Spinal cord (tissue), 10 donors: ENCODE measurements around the gene KCNH1. TPM values are rescaled to one million over a fixed set of nuclear protein-coding genes. Genes with fewer than 3 reads are reported as not detected.

Experiments
- DNase-seq, 6 donors: peaks; one replicate each; pipeline versions ENCODE4 v3.0.0 to v3.0.0-alpha.2; 2013 to 2015; ENCODE audit warnings: low spot score in 6 of 6, low read depth in 4 of 6
- H3K27ac ChIP-seq: one replicate; pipeline ENCODE4 v1.5.1; 2013; ENCODE audit warnings: low read depth, low read length, control low read depth
- H3K27me3 ChIP-seq: one replicate; pipeline ENCODE4 v1.6.1; 2013; ENCODE audit warnings: low read length; ENCODE audit not compliant: control insufficient read depth, insufficient read depth
- H3K36me3 ChIP-seq: one replicate; pipeline ENCODE4 v1.6.1; 2013; ENCODE audit warnings: low read length; ENCODE audit not compliant: control insufficient read depth, insufficient read depth
- H3K4me1 ChIP-seq: one replicate; pipeline ENCODE4 v1.6.1; 2013; ENCODE audit warnings: low read length; ENCODE audit not compliant: control insufficient read depth, insufficient read depth
- H3K4me3 ChIP-seq: one replicate; pipeline ENCODE4 v1.5.1; 2013; ENCODE audit warnings: low read depth, low read length, control low read depth
- H3K9me3 ChIP-seq: one replicate; pipeline ENCODE4 v1.6.1; 2013; ENCODE audit warnings: low read length; ENCODE audit not compliant: control insufficient read depth, insufficient read depth
- WGBS: methylation state at CpG from one replicate; pipeline ENCODE4 v1.1.5; 2013; ENCODE audit warnings: missing lambda C conversion rate; ENCODE audit not compliant: insufficient coverage; 5-methylcytosine and 5-hydroxymethylcytosine counted together
- polyA plus RNA-seq, 2 donors: library from polyadenylated mRNA; unstranded; fragments of 120-200 nt; gene quantifications; one replicate each; pipeline ENCODE4 v1.2.1, GENCODE V29; 2013; ENCODE audit not compliant: insufficient read length in 2 of 2
- total RNA-seq, 2 donors: library from RNA; depleted of rRNA in 1 of 2; stranded (reverse); fragments of 120-200 nt in 1 of 2; fragments of >200 nt in 1 of 2; gene quantifications; one replicate each; pipeline versions ENCODE4 v1.2.3 to v1.2.4, GENCODE V29; 2013 to 2014
- donor health status: healthy.

Gene KCNH1
- total and polyA plus RNA-seq, 4 donors: 2.6 to 8.6 (median 3.8) TPM

- 58% methylated on average over 13 of the region's 13 CpGs for WGBS
- no peaks in the 10 kb centered on the region for H3K4me1 ChIP-seq
- H3K27me3 ChIP-seq: no peaks in the 10 kb centered on the region
- H3K27ac ChIP-seq: no peak overlapping the region
- peak in 2 of 6 donors; percentile 48 to 75 for DNase-seq
- H3K36me3 ChIP-seq: no peaks in the 10 kb centered on the region
- H3K4me3 ChIP-seq: no peak overlapping the region
- no peaks in the 10 kb centered on the region for H3K9me3 ChIP-seq
Observed at GRCh38 chr1:210815641-210816550, 318.1 kb downstream of the KCNH1 start.

- H3K36me3 ChIP-seq: no peaks in the 10 kb centered on the region
- no peak overlapping the region for H3K27ac ChIP-seq
- H3K4me1 ChIP-seq: no peaks in the 10 kb centered on the region
- no peaks in the 10 kb centered on the region for H3K9me3 ChIP-seq
- H3K27me3 ChIP-seq: no peaks in the 10 kb centered on the region
- DNase-seq: no peak
- H3K4me3 ChIP-seq: no peak overlapping the region
Observed at GRCh38 chr1:210814382-210815123, 319.4 kb downstream of the KCNH1 start.

GRCh38 chr1:210801501-210801900 lies 332.4 kb downstream of the KCNH1 start:
- no peak overlapping the region for H3K4me3 ChIP-seq
- H3K27me3 ChIP-seq: no peaks in the 10 kb centered on the region
- H3K36me3 ChIP-seq: no peaks in the 10 kb centered on the region
- H3K27ac ChIP-seq: no peak overlapping the region
- DNase-seq: no peak
- H3K4me1 ChIP-seq: no peaks in the 10 kb centered on the region
- H3K9me3 ChIP-seq: no peaks in the 10 kb centered on the region
- WGBS: no CpG with 5 or more reads among the region's 4 CpGs

- Histone ChIP-seq H3K4me1 (no peaks in the 10 kb centered on the region), H3K27ac (no peak overlapping the region), H3K9me3 (no peaks in the 10 kb centered on the region), H3K36me3 (no peaks in the 10 kb centered on the region), H3K27me3 (no peaks in the 10 kb centered on the region), H3K4me3 (no peak overlapping the region)
- no peak for DNase-seq
- WGBS: 100% methylated on average over 2 of the region's 3 CpGs
Observed at GRCh38 chr1:210800756-210801155, 333.2 kb downstream of the KCNH1 start.

GRCh38 chr1:210800301-210800700 lies 333.6 kb downstream of the KCNH1 start:
- H3K4me3 ChIP-seq: no peak overlapping the region
- WGBS: 83% methylated on average over 2 of the region's 4 CpGs
- H3K27me3 ChIP-seq: no peaks in the 10 kb centered on the region
- no peaks in the 10 kb centered on the region for H3K4me1 ChIP-seq
- DNase-seq: peak in 1 of 6 donors; percentile 22
- H3K36me3 ChIP-seq: no peaks in the 10 kb centered on the region
- H3K9me3 ChIP-seq: no peaks in the 10 kb centered on the region
- no peak overlapping the region for H3K27ac ChIP-seq

GRCh38 chr1:210797422-210797821 lies 336.5 kb downstream of the KCNH1 start:
- Histone ChIP-seq H3K27ac (no peak overlapping the region), H3K36me3 (no peaks in the 10 kb centered on the region)

GRCh38 chr1:210796421-210796820 lies 337.5 kb downstream of the KCNH1 start:
- DNase-seq: no peak
- Histone ChIP-seq H3K36me3 (no peaks in the 10 kb centered on the region), H3K27ac (no peak overlapping the region), H3K9me3 (no peaks in the 10 kb centered on the region), H3K4me1 (no peaks in the 10 kb centered on the region), H3K27me3 (no peaks in the 10 kb centered on the region), H3K4me3 (no peak overlapping the region)
- WGBS: 93% methylated on average over 5 of the region's 5 CpGs

More at GRCh38 chr1:210797422-210797821, 336.5 kb downstream of the KCNH1 start:
- H3K27me3 ChIP-seq: no peaks in the 10 kb centered on the region
- WGBS: 96% methylated on average over 7 of the region's 8 CpGs
- no peak for DNase-seq
- no peaks in the 10 kb centered on the region for H3K4me1 ChIP-seq
- H3K4me3 ChIP-seq: no peak overlapping the region
- no peaks in the 10 kb centered on the region for H3K9me3 ChIP-seq

GRCh38 chr1:210794445-210794844 lies 339.5 kb downstream of the KCNH1 start:
- no peaks in the 10 kb centered on the region for H3K36me3 ChIP-seq
- H3K27ac ChIP-seq: no peak overlapping the region
- no peaks in the 10 kb centered on the region for H3K9me3 ChIP-seq
- no CpG with 5 or more reads among the region's 1 CpG for WGBS
- H3K4me1 ChIP-seq: no peaks in the 10 kb centered on the region
- H3K27me3 ChIP-seq: no peaks in the 10 kb centered on the region
- DNase-seq: no peak
- H3K4me3 ChIP-seq: no peak overlapping the region

GRCh38 chr1:210792250-210793102 lies 341.5 kb downstream of the KCNH1 start:
- no peaks in the 10 kb centered on the region for H3K36me3 ChIP-seq
- no peaks in the 10 kb centered on the region for H3K4me1 ChIP-seq
- H3K27me3 ChIP-seq: no peaks in the 10 kb centered on the region
- H3K4me3 ChIP-seq: no peak overlapping the region
- no peaks in the 10 kb centered on the region for H3K9me3 ChIP-seq
- WGBS: 67% methylated on average over 1 of the region's 3 CpGs
- no peak for DNase-seq
- H3K27ac ChIP-seq: no peak overlapping the region
